Liver (tissue), 9 donors: Measurements from ENCODE around the gene HIGD1A. TPM values are rescaled to one million over a fixed set of nuclear protein-coding genes. Genes with fewer than 3 reads are reported as not detected.

ENCODE experiments used
- DNase-seq: peaks from one replicate; pipeline ENCODE4 v3.0.0-alpha.2; 2017; ENCODE audit warnings: low spot score
- H3K27ac ChIP-seq, 2 donors: one replicate each; pipeline ENCODE4 v1.7.0; 2013; ENCODE audit warnings: inconsistent platforms in 2 of 2, low read length in 2 of 2, control low read depth in 1 of 2, low read depth in 1 of 2, mild to moderate bottlenecking in 1 of 2
- H3K27me3 ChIP-seq, 4 donors: one replicate each; pipeline versions ENCODE4 v1.6.1 to v1.7.0; 2013; ENCODE audit warnings: low read length in 3 of 4, inconsistent platforms in 1 of 4, mild to moderate bottlenecking in 1 of 4, moderate library complexity in 1 of 4; ENCODE audit not compliant: control insufficient read depth in 4 of 4, insufficient read depth in 4 of 4
- H3K36me3 ChIP-seq, 4 donors: one replicate each; pipeline versions ENCODE4 v1.6.1 to v1.7.0; 2013; ENCODE audit warnings: low read length in 3 of 4, mild to moderate bottlenecking in 3 of 4, low read depth in 1 of 4, moderate library complexity in 1 of 4; ENCODE audit not compliant: control insufficient read depth in 4 of 4, insufficient read depth in 3 of 4
- H3K4me1 ChIP-seq, 4 donors: one replicate each; pipeline versions ENCODE4 v1.6.1 to v1.7.0; 2013; ENCODE audit warnings: low read length in 3 of 4, mild to moderate bottlenecking in 3 of 4, moderate library complexity in 1 of 4; ENCODE audit not compliant: control insufficient read depth in 4 of 4, insufficient read depth in 4 of 4
- H3K4me3 ChIP-seq, 3 donors: one replicate each; pipeline versions ENCODE4 v1.6.1 to v1.7.0; 2013; ENCODE audit warnings: low read length in 3 of 3, control low read depth in 1 of 3, low read depth in 1 of 3, mild to moderate bottlenecking in 1 of 3
- H3K9ac ChIP-seq, 2 donors: one replicate each; pipeline ENCODE4 v1.7.0; 2013; ENCODE audit warnings: low read length in 2 of 2, mild to moderate bottlenecking in 2 of 2, moderate library complexity in 2 of 2, control low read depth in 1 of 2, low read depth in 1 of 2
- H3K9me3 ChIP-seq, 4 donors: one replicate each; pipeline versions ENCODE4 v1.6.1 to v1.7.0; 2013; ENCODE audit warnings: low read length in 3 of 4; ENCODE audit not compliant: control insufficient read depth in 4 of 4
- CTCF ChIP-seq: fragments of 150-350 bp; IDR thresholded peaks from 2 replicates; pipeline ENCODE4 v1.5.1; 2017; ENCODE audit warnings: improper control_type of control experiment, low read depth, low read length; ENCODE audit not compliant: missing input control
- EGR1 ChIP-seq, 2 donors: IDR thresholded peaks; 2 replicates each; pipeline ENCODE4 v1.6.1; 2016 to 2018; ENCODE audit warnings: antibody characterized with exemption in 2 of 2, low read depth in 2 of 2
- FOXA1 ChIP-seq: IDR thresholded peaks from 2 replicates; pipeline ENCODE4 v1.6.1; 2016; ENCODE audit warnings: antibody characterized with exemption
- FOXA2 ChIP-seq: IDR thresholded peaks from 2 replicates; pipeline ENCODE4 v1.6.1; 2016; ENCODE audit warnings: antibody characterized with exemption
- HNF4A ChIP-seq, 2 donors: conservative IDR thresholded peaks; 2 replicates each; pipeline ENCODE4 v1.6.1; 2016; ENCODE audit warnings: antibody characterized with exemption in 2 of 2, mild to moderate bottlenecking in 2 of 2
- HNF4G ChIP-seq: IDR thresholded peaks from 2 replicates; pipeline ENCODE4 v1.6.1; 2016; ENCODE audit warnings: antibody characterized with exemption
- JUND ChIP-seq, 2 donors: IDR thresholded peaks; 2 replicates each; pipeline ENCODE4 v1.6.1; 2016; ENCODE audit warnings: antibody characterized with exemption in 2 of 2
- NR2F2 ChIP-seq: IDR thresholded peaks from 2 replicates; pipeline ENCODE4 v1.6.1; 2016; ENCODE audit warnings: antibody characterized with exemption
- RAD21 ChIP-seq, 2 donors: IDR thresholded peaks; 2 replicates each; pipeline ENCODE4 v1.6.1; 2016; ENCODE audit warnings: antibody characterized with exemption in 2 of 2, mild to moderate bottlenecking in 2 of 2
- REST ChIP-seq: IDR thresholded peaks from 2 replicates; pipeline ENCODE4 v1.6.1; 2016; ENCODE audit warnings: antibody characterized with exemption, mild to moderate bottlenecking
- RXRA ChIP-seq, 2 donors: IDR thresholded peaks; 2 replicates each; pipeline ENCODE4 v1.6.1; 2017 to 2018; ENCODE audit warnings: antibody characterized with exemption in 2 of 2, mild to moderate bottlenecking in 1 of 2
- SP1 ChIP-seq: IDR thresholded peaks from 2 replicates; pipeline ENCODE4 v1.6.1; 2018; ENCODE audit warnings: antibody characterized with exemption, mild to moderate bottlenecking
- TAF1 ChIP-seq: conservative IDR thresholded peaks from 2 replicates; pipeline ENCODE4 v1.6.1; 2016; ENCODE audit warnings: antibody characterized with exemption, mild to moderate bottlenecking
- YY1 ChIP-seq: IDR thresholded peaks from 2 replicates; pipeline ENCODE4 v1.6.1; 2016; ENCODE audit warnings: antibody characterized with exemption, mild to moderate bottlenecking
- ZBTB33 ChIP-seq: IDR thresholded peaks from 2 replicates; pipeline ENCODE4 v1.6.1; 2016; ENCODE audit warnings: antibody characterized with exemption
- WGBS: extraction: QIAGEN DNeasy Blood & Tissue Kit; methylation state at CpG from one replicate; pipeline ENCODE4 v1.1.7; 2013; 5-methylcytosine and 5-hydroxymethylcytosine counted together
- polyA plus RNA-seq, 2 donors: library from polyadenylated mRNA; stranded (reverse) in 1 of 2; unstranded in 1 of 2; fragments of 200-250 nt in 1 of 2; fragments of >200 nt in 1 of 2; fragmentation: Nextera tagmentation in 1 of 2; extraction: Ambion mirVana in 1 of 2; gene quantifications; one replicate each; pipeline versions ENCODE4 v1.2.1 to v1.2.3, GENCODE V29; 2013 to 2015
- total RNA-seq, 2 donors: library from RNA; depleted of rRNA; stranded (reverse); fragments of >200 nt; gene quantifications; one replicate each; pipeline ENCODE4 v1.2.3, GENCODE V29; 2014
- donor health status: healthy.
- donor health status: healthy.
- donor health status: healthy.
- donor health status: healthy.
- donor health status: healthy.

Gene HIGD1A
- total and polyA plus RNA-seq, 4 donors: 117 to 256 (median 245) TPM

GRCh38 chr3:42829628-42830436 is 25.5 kb upstream of the HIGD1A start:
- Histone ChIP-seq H3K4me3 (no peak overlapping the region), H3K9me3 (no peaks in the 10 kb centered on the region), H3K36me3 (no peaks in the 10 kb centered on the region), H3K27me3 (no peaks in the 10 kb centered on the region), H3K9ac (no peak overlapping the region), H3K4me1 (peaks cover 6 to 44% (median 40%) of the 10 kb centered on the region in 4 donors), H3K27ac (peak overlapping the region; percentile 74 to 79)
- 24% methylated on average over 5 of the region's 5 CpGs for WGBS
- TF ChIP-seq CTCF: no peak
- TF ChIP-seq HNF4A (conservative IDR thresholded peaks at IDR 0.05): peak; percentile 87 to 90
- TF ChIP-seq EGR1 (IDR thresholded peaks at IDR 0.05; ENCODE audit: low read depth in 2 of 2): no peak
- TF ChIP-seq FOXA1: no peak
- peak; percentile 10 for TF ChIP-seq ZBTB33
- TF ChIP-seq JUND (IDR thresholded peaks at IDR 0.05): peak; percentile 35 to 48
- peak; percentile 96 to 98 for TF ChIP-seq RXRA (IDR thresholded peaks at IDR 0.05)
- TF ChIP-seq FOXA2: no peak
- peak; percentile 43 for TF ChIP-seq SP1
- TF ChIP-seq RAD21 (IDR thresholded peaks at IDR 0.05): no peak
- no peak for TF ChIP-seq REST
- peak; percentile 61 for TF ChIP-seq HNF4G
- DNase-seq: no peak

- Histone ChIP-seq H3K27me3 (no peaks in the 10 kb centered on the region), H3K9ac (no peak overlapping the region), H3K27ac (peak overlapping the region; percentile 74 to 79)
- peak; percentile 47 for TF ChIP-seq ZBTB33
- TF ChIP-seq JUND (IDR thresholded peaks at IDR 0.05): peak in 1 of 2 donors; percentile 81
- TF ChIP-seq TAF1: no peak
- TF ChIP-seq FOXA2: peak; percentile 47
- no peak for TF ChIP-seq CTCF
- TF ChIP-seq RAD21 (IDR thresholded peaks at IDR 0.05): no peak
- peak; percentile 31 for TF ChIP-seq YY1
- no peak for TF ChIP-seq NR2F2
- peak in 1 of 2 donors; percentile 51 for TF ChIP-seq RXRA (IDR thresholded peaks at IDR 0.05)
- peak; percentile 77 for TF ChIP-seq HNF4G
- TF ChIP-seq HNF4A (conservative IDR thresholded peaks at IDR 0.05): peak; percentile 85 to 92
These were observed 24.9 kb upstream of the HIGD1A start for GRCh38 chr3:42829083-42829627.

More at GRCh38 chr3:42829083-42829627, 24.9 kb upstream of the HIGD1A start:
- no peak for DNase-seq
- Histone ChIP-seq H3K36me3 (no peaks in the 10 kb centered on the region), H3K9me3 (no peaks in the 10 kb centered on the region), H3K4me3 (no peak overlapping the region), H3K4me1 (peaks cover 6 to 44% (median 40%) of the 10 kb centered on the region in 4 donors)
- WGBS: 35% methylated on average over 5 of the region's 5 CpGs
